Measurements from ENCODE around the gene IQSEC3. TPM values are rescaled to one million over a fixed set of nuclear protein-coding genes. Genes with fewer than 3 reads are reported as not detected.

Gene IQSEC3
- total and polyA plus RNA-seq, 10 of the 15 experiments (the other 5 are each of a cell fraction or from before 2014, with no cell fraction given): not detected

- POLR2A ChIA-PET: no interaction called here
- H3K9me3 ChIP-seq (replicated peaks; ENCODE audit: control insufficient read depth, insufficient read depth, low read length): no peaks in the 10 kb centered on the region
- peaks cover 7 to 8% of the 10 kb centered on the region in 2 experiments; a peak in 3 of 4 replicates for H3K27me3 ChIP-seq (replicated peaks in 1 of 2; ENCODE audit: control insufficient read depth in 2 of 2, insufficient read depth in 2 of 2, low read length in 1 of 2)
- intact Hi-C loops (cut with micrococcal nuclease; ENCODE audit: unreplicated experiment) (no loop called here), in situ Hi-C loops (cut with MboI) (no loop called here)
- TF ChIP-seq SMC3 (IDR thresholded peaks at IDR 0.05; ENCODE audit: borderline replicate concordance, low read length): no peak
- TF ChIP-seq BMI1 (IDR thresholded peaks at IDR 0.05; ENCODE audit: borderline replicate concordance): no peak
- no peak for TF ChIP-seq PAX5 (IDR thresholded peaks at IDR 0.05; ENCODE audit: borderline replicate concordance, low read depth, low read length)
- TF ChIP-seq IRF5 (IDR thresholded peaks at IDR 0.05; ENCODE audit: borderline replicate concordance): no peak
- no peak for TF ChIP-seq CBFB (IDR thresholded peaks at IDR 0.05; ENCODE audit: low read depth)
- no peak for TF ChIP-seq SMARCA5 (IDR thresholded peaks at IDR 0.05)
- TF ChIP-seq RUNX3 (IDR thresholded peaks at IDR 0.05; ENCODE audit: low read length): no peak
- TF ChIP-seq ETV6 (conservative IDR thresholded peaks at IDR 0.05 in 1 of 2, IDR thresholded peaks at IDR 0.05 in 1 of 2; ENCODE audit: borderline replicate concordance in 1 of 2, low read depth in 1 of 2): no peak
- no peak for TF ChIP-seq RAD51 (IDR thresholded peaks at IDR 0.05)
- no peak for TF ChIP-seq SPI1 (IDR thresholded peaks at IDR 0.05; ENCODE audit: borderline replicate concordance, insufficient read depth, low read depth, low read length)
- no peak for TF ChIP-seq MTA2 (IDR thresholded peaks at IDR 0.05; ENCODE audit: low read depth)
- DNase-seq (ENCODE audit: low read depth, low spot score): no peak
- H3K4me1 ChIP-seq (ENCODE audit: control insufficient read depth, insufficient read depth, low read length): no peaks in the 10 kb centered on the region
- CTCF ChIA-PET: no interaction called here
- no TSS peak for BruUV-seq (replicated peaks)
- H3K79me2 ChIP-seq (ENCODE audit: control insufficient read depth, insufficient read depth, low read length): no peaks in the 10 kb centered on the region
- no peak for ATAC-seq
- no peak overlapping the region for H3K4me2 ChIP-seq (ENCODE audit: control insufficient read depth, insufficient read depth)
- no peaks in the 10 kb centered on the region for H4K20me1 ChIP-seq (ENCODE audit: control insufficient read depth, insufficient read depth)
- FAIRE-seq: no peak
- SMC1A ChIA-PET (ENCODE audit: uncharacterized antibody, unreplicated experiment): no interaction called here
- no peak overlapping the region for H3K27ac ChIP-seq (ENCODE audit: control insufficient read depth, insufficient read depth)
- RAD21 ChIA-PET (ENCODE audit: unreplicated experiment): no interaction called here
- H3K9ac ChIP-seq (ENCODE audit: control insufficient read depth, insufficient read depth, low read length): no peak overlapping the region
- H3K36me3 ChIP-seq (ENCODE audit: control insufficient read depth in 2 of 2, insufficient read depth in 2 of 2, low read length in 1 of 2): no peaks in the 10 kb centered on the region
- WGBS (ENCODE audit: insufficient coverage, insufficient replicate concordance, low lambda C conversion rate, missing lambda C conversion rate): 29% methylated on average over 6 of the region's 6 CpGs
- no peak overlapping the region for H3K4me3 ChIP-seq
- no peak overlapping the region for H2AFZ ChIP-seq (ENCODE audit: control insufficient read depth, low read depth, low read length)
These were observed 14.2 kb downstream of the IQSEC3 start for GRCh38 chr12:80681-81190.
